Osteoblast (primary cell): ENCODE data around the gene ZSCAN10. TPM values are rescaled to one million over a fixed set of nuclear protein-coding genes. Genes with fewer than 3 reads are reported as not detected.
A peak's percentile ranks its signal among the peaks of the same experiment; 100 is the strongest.
"Not testable (repeated sequence)": the region's sequence is repeated elsewhere in the genome, so short reads cannot be mapped to it uniquely, and the experiment has no call there.

Source experiments
- DNase-seq: peaks from one replicate; pipeline ENCODE4 v3.0.0; 2011; ENCODE audit warnings: low spot score, mixed read lengths; ENCODE audit not compliant: insufficient read length; ENCODE audit errors: missing footprints
- H2AFZ ChIP-seq: 2 replicates; pipeline ENCODE4 v1.6.0; 2011; ENCODE audit warnings: mild to moderate bottlenecking, low read length
- H3K27ac ChIP-seq: 2 replicates; pipeline ENCODE4 v1.5.1; 2011; ENCODE audit warnings: mild to moderate bottlenecking, low read depth, low read length, moderate library complexity
- H3K27me3 ChIP-seq: 2 replicates; pipeline ENCODE4 v1.6.0; 2012; ENCODE audit warnings: mild to moderate bottlenecking, control low read depth, inconsistent platforms, low read length, moderate library complexity; ENCODE audit not compliant: insufficient read depth
- H3K36me3 ChIP-seq: 2 replicates; pipeline ENCODE4 v1.5.1; 2011; ENCODE audit warnings: mild to moderate bottlenecking, low read length, control low read depth, moderate library complexity; ENCODE audit not compliant: insufficient read depth
- H3K4me1 ChIP-seq: 2 replicates; pipeline ENCODE4 v1.5.1; 2011; ENCODE audit warnings: mild to moderate bottlenecking, low read length, control low read depth, moderate library complexity; ENCODE audit not compliant: insufficient read depth
- H3K4me2 ChIP-seq: 2 replicates; pipeline ENCODE4 v1.6.0; 2011; ENCODE audit warnings: mild to moderate bottlenecking, low read length; ENCODE audit not compliant: insufficient read depth
- H3K4me3 ChIP-seq: fragments of 200-600 bp; sonication (generic); 3 replicates; pipeline ENCODE4 v1.5.1; 2012; ENCODE audit warnings: mild to moderate bottlenecking, low read length, inconsistent platforms; ENCODE audit not compliant: insufficient read depth
- H3K79me2 ChIP-seq: 2 replicates; pipeline ENCODE4 v1.6.0; 2012; ENCODE audit warnings: mild to moderate bottlenecking, low read length, control low read depth, inconsistent platforms; ENCODE audit not compliant: insufficient read depth
- H3K9me3 ChIP-seq: 2 replicates; pipeline ENCODE4 v1.5.1; 2011; ENCODE audit warnings: low read depth, low read length, control low read depth
- H4K20me1 ChIP-seq: 2 replicates; pipeline ENCODE4 v1.6.0; 2012; ENCODE audit warnings: mild to moderate bottlenecking, low read length, control low read depth; ENCODE audit not compliant: insufficient read depth
- total RNA-seq: library from RNA; depleted of rRNA; stranded (reverse); fragments of >200 nt; gene quantifications from 2 replicates; pipeline ENCODE4 v1.2.3, GENCODE V29; 2012
- TF ChIP-seq, protein P1 (sequence below): IDR thresholded peaks from 2 replicates; pipeline ENCODE4 v1.5.1; 2011; ENCODE audit warnings: mild to moderate bottlenecking, low read depth, low read length, moderate library complexity; ENCODE audit errors: extremely low read depth

Gene ZSCAN10
- total RNA-seq, 1 donor, result not detected

- H3K79me2 ChIP-seq, result peaks cover 5% of the 10 kb centered on the region
- no peak overlapping the region for H3K4me2 ChIP-seq
- H3K27me3 ChIP-seq, result no peaks in the 10 kb centered on the region
- no peak overlapping the region for H3K27ac ChIP-seq
- peaks cover 11% of the 10 kb centered on the region for H3K36me3 ChIP-seq
- H3K4me3 ChIP-seq, result no peak overlapping the region
- peak; percentile 52 for DNase-seq
- H2AFZ ChIP-seq, result no peak overlapping the region
- TF ChIP-seq, protein P1, sequence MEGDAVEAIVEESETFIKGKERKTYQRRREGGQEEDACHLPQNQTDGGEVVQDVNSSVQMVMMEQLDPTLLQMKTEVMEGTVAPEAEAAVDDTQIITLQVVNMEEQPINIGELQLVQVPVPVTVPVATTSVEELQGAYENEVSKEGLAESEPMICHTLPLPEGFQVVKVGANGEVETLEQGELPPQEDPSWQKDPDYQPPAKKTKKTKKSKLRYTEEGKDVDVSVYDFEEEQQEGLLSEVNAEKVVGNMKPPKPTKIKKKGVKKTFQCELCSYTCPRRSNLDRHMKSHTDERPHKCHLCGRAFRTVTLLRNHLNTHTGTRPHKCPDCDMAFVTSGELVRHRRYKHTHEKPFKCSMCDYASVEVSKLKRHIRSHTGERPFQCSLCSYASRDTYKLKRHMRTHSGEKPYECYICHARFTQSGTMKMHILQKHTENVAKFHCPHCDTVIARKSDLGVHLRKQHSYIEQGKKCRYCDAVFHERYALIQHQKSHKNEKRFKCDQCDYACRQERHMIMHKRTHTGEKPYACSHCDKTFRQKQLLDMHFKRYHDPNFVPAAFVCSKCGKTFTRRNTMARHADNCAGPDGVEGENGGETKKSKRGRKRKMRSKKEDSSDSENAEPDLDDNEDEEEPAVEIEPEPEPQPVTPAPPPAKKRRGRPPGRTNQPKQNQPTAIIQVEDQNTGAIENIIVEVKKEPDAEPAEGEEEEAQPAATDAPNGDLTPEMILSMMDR, result no peak
- H3K9me3 ChIP-seq, result no peaks in the 10 kb centered on the region
- no peaks in the 10 kb centered on the region for H4K20me1 ChIP-seq
- H3K4me1 ChIP-seq, result peaks cover 4% of the 10 kb centered on the region
Measured at GRCh38 chr16:3141781-3142311, 42.8 kb upstream of the ZSCAN10 start.

GRCh38 chr16:3140603-3141427 is 41.7 kb upstream of the ZSCAN10 start:
- TF ChIP-seq, protein P1, result no peak
- Histone ChIP-seq H4K20me1 (no peaks in the 10 kb centered on the region), H3K36me3 (peaks cover 11% of the 10 kb centered on the region), H3K4me3 (no peak overlapping the region), H2AFZ (no peak overlapping the region), H3K9me3 (no peaks in the 10 kb centered on the region), H3K27ac (no peak overlapping the region), H3K79me2 (peaks cover 11% of the 10 kb centered on the region), H3K4me2 (no peak overlapping the region), H3K4me1 (peaks cover 9% of the 10 kb centered on the region), H3K27me3 (no peaks in the 10 kb centered on the region)
- peak; percentile 25 for DNase-seq

DNA sequence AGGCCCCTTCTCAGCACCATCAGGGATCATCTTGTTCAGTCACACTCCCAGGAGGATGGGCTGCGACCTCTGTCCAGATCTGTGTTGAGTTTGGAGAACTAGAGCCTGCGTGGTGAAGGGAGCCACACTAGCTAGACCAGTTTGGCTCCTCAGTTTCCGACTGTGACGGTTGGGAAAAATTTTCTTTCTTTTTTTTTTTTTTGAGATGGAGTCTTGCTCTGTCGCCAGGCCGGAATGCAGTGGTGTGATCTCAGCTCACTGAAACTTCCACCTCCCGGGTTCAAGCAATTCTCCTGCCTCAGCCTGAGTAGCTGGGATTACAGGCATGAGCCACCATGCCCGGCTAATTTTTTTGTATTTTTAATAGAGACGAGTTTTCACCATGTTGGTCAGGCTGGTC is 40.5 kb upstream of the ZSCAN10 start:
- H3K36me3 ChIP-seq, result peaks cover 11% of the 10 kb centered on the region
- not testable (repeated sequence) for H3K27me3 ChIP-seq, H2AFZ ChIP-seq, H3K4me1 ChIP-seq, H4K20me1 ChIP-seq, H3K4me2 ChIP-seq, H3K9me3 ChIP-seq, H3K4me3 ChIP-seq, DNase-seq
- H3K27ac ChIP-seq, result peak overlapping the region; percentile 12
- peaks cover 18% of the 10 kb centered on the region for H3K79me2 ChIP-seq

GRCh38 chr16:3138823-3139426 is 39.8 kb upstream of the ZSCAN10 start:
- Histone ChIP-seq H3K4me2 (no peak overlapping the region), H3K27me3 (no peaks in the 10 kb centered on the region), H3K4me3 (no peak overlapping the region), H3K27ac (peak overlapping the region; percentile 12), H3K4me1 (peaks cover 11% of the 10 kb centered on the region), H3K36me3 (peaks cover 11% of the 10 kb centered on the region), H3K9me3 (no peaks in the 10 kb centered on the region), H4K20me1 (no peaks in the 10 kb centered on the region), H2AFZ (no peak overlapping the region), H3K79me2 (peaks cover 25% of the 10 kb centered on the region)
- peak; percentile 77 for DNase-seq
- TF ChIP-seq, protein P1, result no peak
